AG04450 (cell line): Measurements from ENCODE around the gene MICAL3. TPM values are rescaled to one million over a fixed set of nuclear protein-coding genes. Genes with fewer than 3 reads are reported as not detected.
"Not testable (repeated sequence)": the region's sequence is repeated elsewhere in the genome, so short reads cannot be mapped to it uniquely, and the experiment has no call there.

Source experiments
- CTCF ChIA-PET: fragments of 300-600, 350-600 bp; formaldehyde crosslinking; extraction: SDS; loops from one replicate; lab custom pipeline; 2022; ENCODE audit warnings: antibody characterized with exemption, inconsistent platforms; lab: Charles Lee
- POLR2A ChIA-PET: fragments of 350-600 bp; formaldehyde crosslinking; extraction: SDS; loops from one replicate; lab custom pipeline; 2021; ENCODE audit warnings: antibody characterized with exemption, inconsistent platforms; lab: Yijun Ruan, JAX
- DNase-seq: peaks from one replicate; pipeline ENCODE4 v3.0.0-alpha.2; 2011; ENCODE audit warnings: low read depth, low spot score
- H3K27ac ChIP-seq: one replicate; pipeline ENCODE4 v1.5.1; 2012; ENCODE audit warnings: low read depth, low read length, control low read depth
- H3K27me3 ChIP-seq: one replicate; pipeline ENCODE4 v1.6.0; 2012; ENCODE audit warnings: low read length; ENCODE audit not compliant: control insufficient read depth, insufficient read depth
- H3K4me3 ChIP-seq: 2 replicates; pipeline ENCODE4 v1.5.1; 2011; ENCODE audit warnings: mild to moderate bottlenecking, low read depth, low read length, control low read depth
- H3K9me3 ChIP-seq: 2 replicates; pipeline ENCODE4 v1.5.1; 2012; ENCODE audit warnings: low read length; ENCODE audit not compliant: control insufficient read depth, insufficient read depth
- CTCF ChIP-seq: IDR thresholded peaks from 2 replicates; pipeline ENCODE4 v1.5.1; 2011; ENCODE audit warnings: low read depth, low read length, control low read depth, inconsistent platforms
- polyA plus RNA-seq: library from polyadenylated mRNA; depleted of rRNA; stranded (reverse); fragments of >200 nt; gene quantifications from 2 replicates; pipeline ENCODE4 v1.2.3, GENCODE V29; 2011

Gene MICAL3
- polyA plus RNA-seq, 1 experiment: 17.8 TPM

GRCh38 chr22:17769716-17770082 is 254.7 kb downstream of the MICAL3 start:
- no peak overlapping the region for H3K4me3 ChIP-seq
- DNase-seq: no peak
- no peaks in the 10 kb centered on the region for H3K9me3 ChIP-seq
- H3K27ac ChIP-seq: no peak overlapping the region
- ChIA-PET CTCF (no interaction called here), POLR2A (no interaction called here)
- TF ChIP-seq CTCF: no peak
- H3K27me3 ChIP-seq: no peaks in the 10 kb centered on the region

GRCh38 chr22:17769013-17769715 is 255.2 kb downstream of the MICAL3 start:
- Histone ChIP-seq H3K27ac (no peak overlapping the region), H3K27me3 (no peaks in the 10 kb centered on the region), H3K9me3 (no peaks in the 10 kb centered on the region), H3K4me3 (no peak overlapping the region)
- DNase-seq: no peak
- CTCF ChIA-PET: no interaction called here
- POLR2A ChIA-PET: no interaction called here
- no peak for TF ChIP-seq CTCF

GRCh38 chr22:17767233-17768065 is 256.9 kb downstream of the MICAL3 start:
- no peaks in the 10 kb centered on the region for H3K27me3 ChIP-seq
- no peak overlapping the region for H3K27ac ChIP-seq
- H3K9me3 ChIP-seq: no peaks in the 10 kb centered on the region
- H3K4me3 ChIP-seq: no peak overlapping the region
- ChIA-PET CTCF (interaction anchor here (0.9 to 1.8 kb wide), 2 partner anchors 24 to 209 kb away, joined by 3 to 6 read pairs; no protein-coding TSS in a partner anchor), POLR2A (no interaction called here)
- TF ChIP-seq CTCF: no peak
- DNase-seq: no peak

GRCh38 chr22:17764852-17765251 is 259.5 kb downstream of the MICAL3 start:
- H3K27ac ChIP-seq, DNase-seq, H3K9me3 ChIP-seq, H3K4me3 ChIP-seq, POLR2A ChIA-PET, H3K27me3 ChIP-seq: not testable (repeated sequence)
- CTCF ChIA-PET: interaction anchor here (0.7 to 2.2 kb wide), 2 partner anchors 17 to 22 kb away, joined by 3 to 9 read pairs; no protein-coding TSS in a partner anchor

- Histone ChIP-seq H3K27me3 (no peaks in the 10 kb centered on the region), H3K4me3 (no peak overlapping the region), H3K9me3 (no peaks in the 10 kb centered on the region), H3K27ac (no peak overlapping the region)
- CTCF ChIA-PET: interaction anchor here (1.2 to 2.2 kb wide), 2 partner anchors 21 to 23 kb away, joined by 3 to 9 read pairs; no protein-coding TSS in a partner anchor
- POLR2A ChIA-PET: no interaction called here
- DNase-seq: no peak
- no peak for TF ChIP-seq CTCF
Observed at GRCh38 chr22:17764036-17764435, 260.3 kb downstream of the MICAL3 start.

GRCh38 chr22:17763442-17763841 is 260.9 kb downstream of the MICAL3 start:
- H3K27me3 ChIP-seq, H3K9me3 ChIP-seq, H3K27ac ChIP-seq, DNase-seq, POLR2A ChIA-PET, H3K4me3 ChIP-seq: not testable (repeated sequence)
- CTCF ChIA-PET: interaction anchor here (0.6 to 1.2 kb wide), 2 partner anchors 22 to 131 kb away, joined by 3 to 4 read pairs; no protein-coding TSS in a partner anchor
